GM18909 (cell line): Measurements from ENCODE around the gene GPR45.

ENCODE experiments used
- ATAC-seq: cut with Tn5 transposase; IDR thresholded peaks from one replicate; pipeline ENCODE4 v1.9.1; 2021; ENCODE audit warnings: mild to moderate bottlenecking; ENCODE audit not compliant: unreplicated experiment, poor library complexity

Gene GPR45, protein sequence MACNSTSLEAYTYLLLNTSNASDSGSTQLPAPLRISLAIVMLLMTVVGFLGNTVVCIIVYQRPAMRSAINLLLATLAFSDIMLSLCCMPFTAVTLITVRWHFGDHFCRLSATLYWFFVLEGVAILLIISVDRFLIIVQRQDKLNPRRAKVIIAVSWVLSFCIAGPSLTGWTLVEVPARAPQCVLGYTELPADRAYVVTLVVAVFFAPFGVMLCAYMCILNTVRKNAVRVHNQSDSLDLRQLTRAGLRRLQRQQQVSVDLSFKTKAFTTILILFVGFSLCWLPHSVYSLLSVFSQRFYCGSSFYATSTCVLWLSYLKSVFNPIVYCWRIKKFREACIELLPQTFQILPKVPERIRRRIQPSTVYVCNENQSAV

GRCh38 chr2:105241443-105241842 lies at the start of gene GPR45:
Gene GPR45, plus strand, starts transcription at chr2:105241743. Its CDS starts 116 bp downstream, at chr2:105241859.
- ATAC-seq = no peak

- no peak for ATAC-seq
These were observed 47.4 kb upstream of the GPR45 start for GRCh38 chr2:105194022-105194675.

DNA sequence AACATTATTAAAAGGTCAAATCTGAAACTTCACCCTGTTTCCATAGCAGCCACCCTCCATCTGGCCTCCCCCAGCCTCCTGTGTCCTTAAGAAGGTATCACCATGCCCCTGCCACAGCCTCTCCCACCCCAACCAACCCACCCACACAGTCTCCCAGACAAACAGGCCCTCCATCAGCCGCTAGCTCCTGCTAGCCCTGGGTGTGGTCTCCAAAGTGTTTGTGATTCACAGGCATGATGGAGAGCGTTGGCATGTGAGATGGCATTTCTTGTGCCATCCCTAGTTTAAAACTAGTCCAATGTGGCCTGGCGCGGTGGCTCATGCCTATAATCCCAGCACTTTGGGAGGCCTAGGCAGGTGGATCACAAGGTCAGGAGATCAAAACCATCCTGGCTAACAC lies 44.9 kb upstream of the GPR45 start:
- ATAC-seq = no peak

- no peak for ATAC-seq
These were observed 25.9 kb upstream of the GPR45 start for GRCh38 chr2:105215586-105216192.

- ATAC-seq = no peak
These were observed 20.9 kb upstream of the GPR45 start for GRCh38 chr2:105220604-105221003.

DNA sequence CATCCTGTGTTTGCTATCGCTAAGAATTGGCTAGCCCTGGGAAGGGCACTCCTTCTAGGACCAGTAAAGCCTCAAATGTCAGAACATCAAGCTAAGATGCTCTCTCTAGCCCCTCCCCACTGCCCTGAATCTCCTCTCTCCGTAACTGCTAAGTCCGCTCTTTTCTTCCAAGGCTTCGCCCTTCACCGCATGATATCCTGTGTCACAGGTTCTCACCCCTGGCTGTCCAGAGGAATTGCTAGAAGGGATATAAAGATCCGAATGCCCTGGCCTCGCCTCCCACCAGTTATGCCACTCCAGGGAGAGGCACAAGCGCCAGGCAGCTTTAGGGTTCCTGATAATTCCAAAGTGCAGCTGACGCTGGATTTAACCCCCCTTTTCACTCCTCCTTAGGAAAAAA lies 17.1 kb upstream of the GPR45 start:
- ATAC-seq = no peak

DNA sequence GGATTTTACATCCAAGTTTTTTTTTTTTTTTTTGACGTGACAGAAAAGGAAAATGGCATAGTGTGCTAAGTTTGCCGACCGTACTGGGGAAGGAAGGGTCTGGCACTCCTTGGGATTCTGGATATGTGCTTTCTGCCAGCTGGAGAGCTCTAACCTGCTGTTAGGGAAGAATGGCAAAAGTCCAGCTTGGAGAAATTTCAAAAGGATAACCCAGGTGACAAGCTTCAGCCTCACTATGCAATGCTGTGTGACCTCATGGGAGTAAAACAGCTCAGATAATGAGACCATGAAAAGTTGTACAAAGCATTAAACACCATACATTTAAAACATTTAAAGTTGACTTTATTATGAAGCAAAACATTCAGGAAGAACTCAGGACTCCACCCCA lies 10.3 kb upstream of the GPR45 start:
- ATAC-seq = no peak

DNA sequence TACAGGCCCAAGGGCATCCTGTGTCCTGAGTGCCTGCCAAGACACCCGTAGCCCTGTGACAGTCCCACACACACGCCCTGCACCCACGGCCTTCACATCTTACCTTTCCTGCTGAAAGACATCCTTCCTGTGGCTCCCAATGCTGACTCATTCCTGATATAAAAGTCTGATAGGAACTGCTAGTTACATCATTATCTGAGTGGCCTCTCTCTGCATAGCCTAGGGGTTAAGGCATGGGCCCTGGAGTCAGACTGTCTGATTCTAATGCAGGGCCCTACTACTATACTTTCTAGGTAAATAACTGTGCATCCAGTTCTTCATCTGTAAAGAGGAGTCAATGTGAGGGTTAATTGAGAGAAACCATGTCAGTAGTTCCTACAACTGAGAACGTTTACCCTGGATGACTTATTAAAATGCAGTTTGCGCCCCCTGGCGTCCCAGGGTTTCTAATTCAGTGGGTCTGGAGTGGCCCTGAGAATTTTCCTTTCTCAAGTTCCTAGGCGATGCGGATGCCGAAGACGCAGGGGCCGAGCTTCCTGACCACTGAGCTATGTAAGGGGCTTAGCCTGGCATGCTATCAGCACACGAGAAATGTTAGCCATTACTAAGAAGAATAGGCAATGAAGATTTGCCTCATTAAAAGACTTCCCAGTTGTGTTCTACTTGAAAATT lies 6.0 kb upstream of the GPR45 start:
- ATAC-seq = peak; percentile 76

DNA sequence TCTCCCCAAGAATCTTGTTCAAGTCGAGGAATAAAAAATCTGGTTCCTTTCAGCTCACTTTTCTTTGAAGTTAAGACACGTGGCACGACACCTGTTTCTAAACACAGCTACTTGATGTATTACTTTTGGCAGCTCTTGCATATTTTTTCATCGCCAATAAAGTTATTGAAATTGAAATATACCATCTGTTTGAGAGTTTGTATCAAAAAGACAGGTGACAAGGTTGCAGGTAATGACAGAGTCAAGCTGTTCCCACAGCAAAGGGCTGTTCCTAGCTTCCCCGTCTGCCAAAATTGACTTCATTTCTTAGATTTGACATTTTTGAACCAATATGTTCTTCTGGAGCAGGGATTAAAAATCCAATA lies 5.5 kb upstream of the GPR45 start:
- no peak for ATAC-seq

GRCh38 chr2:105237045-105237765 lies 4.3 kb upstream of the GPR45 start:
- ATAC-seq = no peak

- no peak for ATAC-seq
These were observed 2.8 kb upstream of the GPR45 start for GRCh38 chr2:105238664-105239240.

- ATAC-seq = no peak
These were observed 1.6 kb upstream of the GPR45 start for GRCh38 chr2:105239924-105240323.

DNA sequence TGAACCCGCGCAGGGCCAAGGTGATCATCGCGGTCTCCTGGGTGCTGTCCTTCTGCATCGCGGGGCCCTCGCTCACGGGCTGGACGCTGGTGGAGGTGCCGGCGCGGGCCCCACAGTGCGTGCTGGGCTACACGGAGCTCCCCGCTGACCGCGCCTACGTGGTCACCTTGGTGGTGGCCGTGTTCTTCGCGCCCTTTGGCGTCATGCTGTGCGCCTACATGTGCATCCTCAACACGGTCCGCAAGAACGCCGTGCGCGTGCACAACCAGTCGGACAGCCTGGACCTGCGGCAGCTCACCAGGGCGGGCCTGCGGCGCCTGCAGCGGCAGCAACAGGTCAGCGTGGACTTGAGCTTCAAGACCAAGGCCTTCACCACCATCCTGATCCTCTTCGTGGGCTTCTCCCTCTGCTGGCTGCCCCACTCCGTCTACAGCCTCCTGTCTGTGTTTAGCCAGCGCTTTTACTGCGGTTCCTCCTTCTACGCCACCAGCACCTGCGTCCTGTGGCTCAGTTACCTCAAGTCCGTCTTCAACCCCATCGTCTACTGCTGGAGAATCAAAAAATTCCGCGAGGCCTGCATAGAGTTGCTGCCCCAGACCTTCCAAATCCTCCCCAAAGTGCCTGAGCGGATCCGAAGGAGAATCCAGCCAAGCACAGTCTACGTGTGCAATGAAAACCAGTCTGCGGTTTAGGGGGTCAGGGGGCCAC lies 897 bp downstream of the GPR45 start:
- no peak for ATAC-seq

DNA sequence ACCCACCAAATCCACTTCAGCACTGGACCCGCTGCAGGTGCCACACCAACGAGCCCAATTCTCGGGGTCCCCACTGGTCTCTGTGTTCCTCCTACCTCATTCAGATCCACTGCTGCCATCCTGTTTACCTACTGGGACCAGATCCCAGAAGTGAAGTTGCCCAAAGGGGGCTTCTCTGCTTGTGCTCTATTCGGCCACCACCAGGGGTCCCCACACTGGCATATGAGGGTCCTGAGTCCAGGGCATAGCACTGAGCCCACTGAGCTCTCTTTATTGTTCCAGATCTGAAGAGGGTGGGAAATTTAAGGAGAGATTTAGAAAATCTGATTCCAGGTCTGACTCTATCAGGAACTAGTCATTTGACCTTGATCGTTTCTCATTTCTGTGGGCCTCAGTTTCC lies 2.4 kb downstream of the GPR45 start:
- ATAC-seq = no peak

DNA sequence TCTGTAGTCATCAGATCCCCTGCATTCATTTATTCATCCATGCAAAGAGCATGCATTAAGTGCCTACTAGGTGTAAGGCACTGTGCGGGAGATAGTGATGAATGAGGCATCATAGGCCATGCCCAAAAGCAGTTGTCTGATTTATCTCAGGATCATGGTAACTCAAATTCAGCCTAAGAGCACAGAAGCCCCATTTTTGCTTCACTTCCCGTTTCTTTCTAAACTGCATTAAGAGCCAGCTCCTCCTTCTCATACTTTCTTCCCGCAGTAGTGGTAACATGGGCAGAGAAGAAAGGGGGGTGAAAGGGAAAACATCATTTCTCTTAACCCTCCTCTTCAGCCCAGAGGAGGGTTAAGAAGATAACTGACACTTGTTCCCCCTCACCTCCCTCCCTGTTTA lies 2.9 kb downstream of the GPR45 start:
- no peak for ATAC-seq

- no peak for ATAC-seq
These were observed 7.0 kb downstream of the GPR45 start for GRCh38 chr2:105248316-105249070.

- no peak for ATAC-seq
These were observed 7.6 kb downstream of the GPR45 start for GRCh38 chr2:105249181-105249580.

- no peak for ATAC-seq
These were observed 8.3 kb downstream of the GPR45 start for GRCh38 chr2:105249891-105250290.
